ENCODE data around the gene TTLL5. TPM values are rescaled to one million over a fixed set of nuclear protein-coding genes. Genes with fewer than 3 reads are reported as not detected.

The TTLL5 gene
- total and polyA plus RNA-seq, 7 donors = 4.6 to 17.2 (median 9.1) TPM

- H3K27ac ChIP-seq = no peak overlapping the region
- WGBS, 3 donors = 96 to 100% (median 99%) methylated on average over 3 of the region's 3 CpGs
- no peaks in the 10 kb centered on the region for H3K9me3 ChIP-seq
- TF ChIP-seq, protein P1, sequence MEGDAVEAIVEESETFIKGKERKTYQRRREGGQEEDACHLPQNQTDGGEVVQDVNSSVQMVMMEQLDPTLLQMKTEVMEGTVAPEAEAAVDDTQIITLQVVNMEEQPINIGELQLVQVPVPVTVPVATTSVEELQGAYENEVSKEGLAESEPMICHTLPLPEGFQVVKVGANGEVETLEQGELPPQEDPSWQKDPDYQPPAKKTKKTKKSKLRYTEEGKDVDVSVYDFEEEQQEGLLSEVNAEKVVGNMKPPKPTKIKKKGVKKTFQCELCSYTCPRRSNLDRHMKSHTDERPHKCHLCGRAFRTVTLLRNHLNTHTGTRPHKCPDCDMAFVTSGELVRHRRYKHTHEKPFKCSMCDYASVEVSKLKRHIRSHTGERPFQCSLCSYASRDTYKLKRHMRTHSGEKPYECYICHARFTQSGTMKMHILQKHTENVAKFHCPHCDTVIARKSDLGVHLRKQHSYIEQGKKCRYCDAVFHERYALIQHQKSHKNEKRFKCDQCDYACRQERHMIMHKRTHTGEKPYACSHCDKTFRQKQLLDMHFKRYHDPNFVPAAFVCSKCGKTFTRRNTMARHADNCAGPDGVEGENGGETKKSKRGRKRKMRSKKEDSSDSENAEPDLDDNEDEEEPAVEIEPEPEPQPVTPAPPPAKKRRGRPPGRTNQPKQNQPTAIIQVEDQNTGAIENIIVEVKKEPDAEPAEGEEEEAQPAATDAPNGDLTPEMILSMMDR (IDR thresholded peaks at IDR 0.05) = no peak
- no peaks in the 10 kb centered on the region for H3K36me3 ChIP-seq (ENCODE audit: insufficient read depth in 1 of 2, low read depth in 1 of 2)
- no peaks in the 10 kb centered on the region for H3K27me3 ChIP-seq (ENCODE audit: insufficient read depth in 3 of 3, low read length in 2 of 3)
- intact Hi-C loops (cut with DNase I) = no loop called here
- no peak for ATAC-seq
- DNase-seq = no peak
- no peak overlapping the region for H3K4me3 ChIP-seq
- peaks cover 21% of the 10 kb centered on the region for H3K4me1 ChIP-seq
Measured at GRCh38 chr14:75727124-75727523, 66.1 kb downstream of the TTLL5 start.

DNA sequence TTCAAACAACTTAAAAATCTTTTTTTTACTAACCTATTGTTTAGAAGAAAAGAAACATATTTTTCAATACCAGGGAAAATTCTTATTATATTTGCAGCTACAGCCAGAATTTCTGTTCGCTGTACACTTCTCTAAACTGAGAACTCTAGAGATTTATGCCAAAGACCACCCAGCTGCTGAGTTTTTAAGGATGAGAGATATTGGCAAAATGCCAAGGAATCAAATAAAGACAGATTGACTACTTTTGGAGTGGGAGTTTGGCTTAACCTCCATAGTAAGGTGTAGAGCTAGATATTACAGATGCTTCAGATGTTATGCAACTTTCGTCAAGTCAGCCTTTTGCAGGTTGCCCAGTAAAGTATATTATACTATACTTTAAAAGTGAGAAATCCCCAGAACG lies 71.8 kb downstream of the TTLL5 start:
- peaks cover 0 to 16% of the 10 kb centered on the region in 2 donors for H3K36me3 ChIP-seq (ENCODE audit: insufficient read depth in 1 of 2, low read depth in 1 of 2)
- intact Hi-C loops (cut with DNase I) = loop anchor here in 1 of 2 donors (5.0 kb wide), 1 partner anchor 44 kb away; no protein-coding TSS in a partner anchor
- no peak for ATAC-seq

GRCh38 chr14:75734854-75735253 lies 73.8 kb downstream of the TTLL5 start:
- TF ChIP-seq, protein P1 (IDR thresholded peaks at IDR 0.05) = no peak
- Histone ChIP-seq H3K27ac (no peak overlapping the region), H3K36me3 (ENCODE audit: insufficient read depth in 1 of 2, low read depth in 1 of 2) (peaks cover 0 to 16% of the 10 kb centered on the region in 2 donors)

More for the DNA sequence above, 71.8 kb downstream of the TTLL5 start:
- no peaks in the 10 kb centered on the region for H3K27me3 ChIP-seq (ENCODE audit: insufficient read depth in 3 of 3, low read length in 2 of 3)
- 89 to 97% (median 89%) methylated on average over 3 of the region's 3 CpGs for WGBS, 3 donors
- no peak overlapping the region for H3K4me3 ChIP-seq
- no peaks in the 10 kb centered on the region for H3K9me3 ChIP-seq
- DNase-seq = no peak
- TF ChIP-seq, protein P1 (IDR thresholded peaks at IDR 0.05) = no peak
- H3K27ac ChIP-seq = no peak overlapping the region
- H3K4me1 ChIP-seq = no peaks in the 10 kb centered on the region

DNA sequence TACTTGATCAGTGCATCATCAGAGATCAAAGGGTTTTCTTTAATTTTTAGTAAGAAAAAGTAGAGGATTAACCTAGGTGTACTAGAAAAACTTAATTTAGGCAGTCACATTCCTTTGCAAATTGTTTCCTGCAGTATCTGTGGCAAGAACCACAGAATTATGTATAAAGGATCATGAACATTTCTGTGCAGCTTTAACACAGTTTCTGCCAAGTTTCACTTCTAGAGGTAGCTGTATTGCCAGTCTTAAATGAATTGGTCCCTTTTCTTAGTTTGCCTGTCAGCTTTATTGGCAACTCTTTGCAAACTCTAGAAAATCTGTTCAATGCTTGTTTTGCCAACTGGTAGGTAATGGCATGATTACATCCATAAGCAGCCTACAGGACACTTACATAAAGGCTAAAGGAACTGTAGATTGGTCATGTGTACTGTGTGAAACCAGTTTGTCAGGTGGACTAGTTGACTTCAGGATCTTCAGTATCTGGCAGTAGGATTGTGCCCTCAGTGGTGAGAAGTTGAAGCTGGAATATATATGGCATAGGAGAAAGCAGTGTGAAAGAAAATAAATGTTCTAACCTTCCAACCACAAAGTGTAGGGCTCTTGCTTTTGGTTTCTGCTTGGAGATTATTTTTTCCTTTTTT lies 75.9 kb downstream of the TTLL5 start:
- H3K9me3 ChIP-seq = no peaks in the 10 kb centered on the region
- H3K4me1 ChIP-seq = no peaks in the 10 kb centered on the region
- TF ChIP-seq, protein P1 (IDR thresholded peaks at IDR 0.05) = no peak
- no peak overlapping the region for H3K4me3 ChIP-seq
- ATAC-seq (no peak), DNase-seq (no peak)
- H3K27me3 ChIP-seq (ENCODE audit: insufficient read depth in 3 of 3, low read length in 2 of 3) = no peaks in the 10 kb centered on the region
- intact Hi-C loops (cut with DNase I) = no loop called here
- peaks cover 0 to 16% of the 10 kb centered on the region in 2 donors for H3K36me3 ChIP-seq (ENCODE audit: insufficient read depth in 1 of 2, low read depth in 1 of 2)
- no peak overlapping the region for H3K27ac ChIP-seq

More at GRCh38 chr14:75734854-75735253, 73.8 kb downstream of the TTLL5 start:
- Histone ChIP-seq H3K4me1 (no peaks in the 10 kb centered on the region), H3K27me3 (ENCODE audit: insufficient read depth in 3 of 3, low read length in 2 of 3) (no peaks in the 10 kb centered on the region), H3K4me3 (no peak overlapping the region), H3K9me3 (no peaks in the 10 kb centered on the region)
- 62 to 67% (median 66%) methylated on average over 3 of the region's 3 CpGs for WGBS, 3 donors
- intact Hi-C loops (cut with DNase I) = loop anchor here in 1 of 2 donors (5.0 kb wide), 1 partner anchor 42 kb away; no protein-coding TSS in a partner anchor
- DNase-seq (no peak), ATAC-seq (no peak)

DNA sequence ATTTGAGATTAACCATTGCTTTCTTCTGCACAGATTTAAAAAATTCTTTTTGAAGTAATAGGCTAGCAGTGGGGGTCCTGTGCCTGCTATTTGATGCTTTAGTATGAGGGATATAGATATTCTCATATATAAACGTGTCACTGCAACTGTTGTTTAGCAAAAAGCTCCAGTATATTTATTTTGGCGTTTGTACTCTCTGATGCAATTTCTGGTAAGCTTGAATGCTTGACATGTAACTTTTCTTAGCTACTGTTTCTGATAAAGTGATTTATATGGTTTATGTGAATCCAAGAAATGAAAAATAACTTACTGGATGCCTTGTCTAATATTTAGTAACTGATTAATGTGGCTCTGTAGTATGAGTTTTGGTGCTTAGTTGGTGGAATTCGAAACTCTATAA lies 77.1 kb downstream of the TTLL5 start:
- Histone ChIP-seq H3K27ac (no peak overlapping the region), H3K36me3 (ENCODE audit: insufficient read depth in 1 of 2, low read depth in 1 of 2) (peaks cover 0 to 16% of the 10 kb centered on the region in 2 donors), H3K4me3 (no peak overlapping the region), H3K9me3 (no peaks in the 10 kb centered on the region), H3K27me3 (ENCODE audit: insufficient read depth in 3 of 3, low read length in 2 of 3) (no peaks in the 10 kb centered on the region), H3K4me1 (no peaks in the 10 kb centered on the region)
- ATAC-seq (no peak), DNase-seq (no peak)
- intact Hi-C loops (cut with DNase I) = no loop called here
- whole genome bisulfite sequencing, 3 donors = 84 to 90% (median 87%) methylated on average over 3 of the region's 3 CpGs
- TF ChIP-seq, protein P1 (IDR thresholded peaks at IDR 0.05) = no peak
